Erythroblast (primary cell): ENCODE measurements around the gene MYH16.
"Not testable (repeated sequence)": the region's sequence is repeated elsewhere in the genome, so short reads cannot be mapped to it uniquely, and the experiment has no call there.

Experiments used
- DNase-seq, 2 experiments: peaks; one replicate each; lab custom pipeline; 2025; lab: John Stamatoyannopoulos, UW
- GATA1 ChIP-seq: IDR thresholded peaks from 2 replicates; pipeline ENCODE4 v1.6.1; 2011; ENCODE audit warnings: low read depth, mild to moderate bottlenecking, control low read depth, low read length, moderate library complexity
- POLR2A ChIP-seq: IDR thresholded peaks from 2 replicates; pipeline ENCODE4 v1.6.1; 2011; ENCODE audit warnings: mild to moderate bottlenecking, low read length

The MYH16 gene

DNA sequence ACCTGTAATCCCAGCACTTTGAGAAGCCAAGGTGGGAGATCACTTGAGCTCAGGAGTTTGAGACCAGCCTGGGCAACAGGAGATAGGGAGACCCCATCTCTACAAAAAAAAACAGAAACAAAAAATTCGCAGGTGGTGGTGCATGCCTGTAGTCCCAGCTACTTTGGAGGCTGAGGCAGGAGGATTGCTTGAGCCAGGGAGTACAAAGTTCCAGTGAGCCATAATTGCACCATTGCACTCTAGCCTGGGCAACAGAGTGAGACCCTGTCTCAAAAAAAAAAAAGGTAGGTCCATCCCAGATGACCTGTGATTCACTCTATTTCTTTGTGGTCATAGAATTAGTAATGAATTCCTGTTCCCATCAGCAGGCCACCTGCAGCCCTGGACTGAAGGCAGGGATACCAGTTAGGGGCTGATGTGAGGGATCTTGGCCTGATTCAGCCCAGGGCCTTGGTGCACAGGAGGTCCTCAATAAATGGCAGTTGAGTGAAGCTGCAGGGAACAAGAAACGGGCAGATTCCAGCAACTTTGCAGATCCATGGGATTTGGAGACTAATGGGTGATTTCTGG is at the start of gene MYH16:
Gene MYH16 (plus strand): TSS at position 364 of the 570 bp plus-strand sequence.
- no peak for TF ChIP-seq POLR2A
- TF ChIP-seq GATA1: no peak
- no peak for DNase-seq

GRCh38 chr7:99224263-99224898 is 48.3 kb upstream of the MYH16 start:
- DNase-seq: peak; percentile 55 to 80

DNA sequence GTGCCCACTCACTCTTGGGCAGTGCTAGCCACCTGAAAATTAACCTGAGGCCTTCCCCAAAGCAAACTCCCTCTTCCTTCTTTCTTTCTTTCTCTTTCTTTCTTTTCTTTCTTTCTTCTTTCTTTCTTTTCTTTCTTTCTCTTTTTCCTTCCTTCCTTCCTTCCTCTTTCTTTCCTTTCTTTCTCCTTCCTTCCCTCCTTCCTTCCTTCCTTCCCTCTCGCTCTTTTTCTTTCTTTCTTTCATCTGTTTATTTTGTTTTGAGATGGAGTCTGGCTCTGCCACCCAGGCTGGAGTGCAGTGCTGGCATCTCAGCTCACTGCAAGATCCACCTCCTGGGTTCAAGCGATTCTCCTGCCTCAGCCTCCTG is 47.8 kb upstream of the MYH16 start:
- TF ChIP-seq GATA1: no peak
- TF ChIP-seq POLR2A: no peak
- DNase-seq: no peak

- no peak for DNase-seq
- no peak for TF ChIP-seq GATA1
- no peak for TF ChIP-seq POLR2A
Observed at GRCh38 chr7:99229234-99229633, 43.4 kb upstream of the MYH16 start.

DNA sequence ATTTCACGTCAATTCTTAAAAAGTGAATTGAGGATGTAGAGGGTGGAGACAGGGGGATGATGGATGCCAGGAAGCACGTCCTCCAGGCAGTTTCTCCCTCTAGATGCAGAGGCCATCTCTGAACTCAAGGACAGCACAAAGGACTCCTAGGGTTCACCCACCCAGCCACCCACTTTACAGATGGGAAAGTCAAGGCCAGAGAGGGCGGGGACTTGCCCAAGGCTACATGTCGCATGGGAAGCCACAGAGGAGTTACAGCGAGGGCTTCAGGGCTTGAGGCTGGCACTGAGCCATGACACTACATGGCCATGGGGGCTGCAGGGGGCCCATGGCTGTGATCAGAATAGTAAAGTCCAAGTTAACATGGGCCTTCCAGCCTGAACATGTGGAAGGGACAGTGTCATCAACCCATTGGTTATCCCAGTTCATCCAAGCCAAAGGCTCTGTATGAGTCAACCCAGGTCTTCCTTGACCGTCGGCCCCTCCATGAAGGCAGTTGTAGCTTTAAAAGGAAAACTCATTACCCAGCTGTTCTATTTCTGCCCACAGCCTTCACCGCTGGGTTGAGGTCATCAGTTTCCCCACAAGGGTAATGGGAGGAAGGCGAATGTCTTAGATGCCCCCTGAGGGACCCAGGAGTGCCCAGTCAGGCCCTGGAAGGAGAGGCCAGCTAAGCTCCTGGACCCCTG is 40.4 kb upstream of the MYH16 start:
- DNase-seq: no peak

GRCh38 chr7:99232955-99233354 is 39.7 kb upstream of the MYH16 start:
- not testable (repeated sequence) for DNase-seq

More for the DNA sequence above, 40.4 kb upstream of the MYH16 start:
- TF ChIP-seq GATA1 (no peak), POLR2A (no peak)

DNA sequence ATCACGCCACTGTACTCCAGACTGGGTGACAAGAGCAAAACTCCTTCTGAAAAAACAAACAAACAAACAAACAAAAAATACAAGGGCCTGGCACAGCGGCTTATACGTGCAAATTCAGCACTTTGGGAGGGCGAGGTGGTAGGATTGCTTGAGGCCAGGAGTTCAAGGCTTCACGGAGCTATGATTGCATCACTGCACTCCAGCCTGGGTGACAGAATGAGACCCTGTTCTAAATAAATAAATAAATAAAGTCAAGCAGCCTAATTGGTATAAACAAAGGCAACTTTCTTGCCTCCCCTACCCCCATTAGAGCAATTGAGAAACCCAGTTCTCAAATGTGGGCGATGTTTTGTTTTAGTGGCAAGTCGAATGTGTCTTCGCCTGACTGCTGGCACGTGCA is 38.5 kb upstream of the MYH16 start:
- DNase-seq: no peak
- TF ChIP-seq POLR2A (no peak), GATA1 (no peak)

- TF ChIP-seq GATA1 (no peak), POLR2A (no peak)
- no peak for DNase-seq
Observed at GRCh38 chr7:99235925-99236324, 36.7 kb upstream of the MYH16 start.

GRCh38 chr7:99237876-99238275 is 34.8 kb upstream of the MYH16 start:
- not testable (repeated sequence) for DNase-seq

- TF ChIP-seq POLR2A (no peak), GATA1 (no peak)
Observed at GRCh38 chr7:99238558-99239341, 33.9 kb upstream of the MYH16 start.

DNA sequence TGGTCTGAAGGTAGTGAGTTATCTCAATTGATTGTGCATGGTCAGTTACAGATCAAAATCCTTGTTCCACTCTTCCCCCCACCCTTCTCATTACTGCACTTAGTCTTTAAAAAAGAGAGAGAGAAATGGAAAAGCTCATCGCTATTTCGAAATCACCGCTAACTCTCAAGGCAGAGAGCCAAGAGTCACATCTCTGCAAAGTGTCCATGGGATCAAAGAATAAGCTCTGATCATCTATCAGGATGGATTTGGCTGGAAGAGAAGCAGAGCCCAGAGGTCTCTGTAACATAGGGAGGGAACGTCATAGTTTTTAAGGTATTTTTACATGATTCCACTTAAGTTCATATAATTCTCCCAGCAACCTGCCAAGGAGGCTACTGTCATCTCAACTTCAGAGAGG is 30.0 kb upstream of the MYH16 start:
- no peak for TF ChIP-seq POLR2A
- no peak for TF ChIP-seq GATA1
- no peak for DNase-seq

More at GRCh38 chr7:99238558-99239341, 33.9 kb upstream of the MYH16 start:
- no peak for DNase-seq

GRCh38 chr7:99243751-99244337 is 28.8 kb upstream of the MYH16 start:
- TF ChIP-seq GATA1 (no peak), POLR2A (no peak)
- DNase-seq: no peak

- DNase-seq: no peak
- TF ChIP-seq GATA1: no peak
Observed at GRCh38 chr7:99244939-99245338, 27.7 kb upstream of the MYH16 start.
